Measurements from ENCODE around the gene ARHGEF18. TPM values are rescaled to one million over a fixed set of nuclear protein-coding genes. Genes with fewer than 3 reads are reported as not detected.

The ARHGEF18 gene
- total RNA-seq, 1 experiment from 2014 or later = 38.3 TPM

DNA sequence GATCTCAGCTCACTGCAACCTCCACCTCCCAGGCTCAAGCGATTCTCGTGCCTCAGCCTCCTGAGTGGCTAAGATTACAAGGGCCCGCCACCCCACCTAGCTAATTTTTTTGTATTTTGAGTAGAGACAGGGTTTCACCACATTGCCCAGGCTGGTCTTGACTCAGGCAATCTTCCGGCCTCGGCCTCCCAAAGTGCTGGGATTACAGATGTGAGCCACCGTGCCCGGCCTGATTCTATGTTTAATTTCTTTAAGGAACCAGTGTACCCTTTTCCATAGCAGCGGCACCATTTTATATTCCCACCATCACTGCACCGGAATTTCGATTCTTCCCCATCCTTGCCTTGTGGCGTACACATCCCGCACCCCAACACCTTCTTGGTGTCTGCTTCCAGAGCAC, 36.8 kb upstream of the ARHGEF18 start:
- Histone ChIP-seq H3K79me2 (ENCODE audit: insufficient read depth, low read length) (no peaks in the 10 kb centered on the region), H4K20me1 (ENCODE audit: control insufficient read depth, insufficient read depth, insufficient read length) (no peaks in the 10 kb centered on the region), H4K5ac (ENCODE audit: insufficient read length, low read depth, low read length) (no peak overlapping the region), H2BK15ac (ENCODE audit: low read depth, low read length) (no peak overlapping the region), H3K79me1 (ENCODE audit: insufficient read depth, low read depth, low read length, poor library complexity, severe bottlenecking) (no peaks in the 10 kb centered on the region), H3K9me3 (ENCODE audit: control insufficient read depth, low read depth, low read length) (no peaks in the 10 kb centered on the region), H3T11ph (ENCODE audit: low read length) (no peak overlapping the region), H2AK5ac (ENCODE audit: insufficient read length, low read length) (no peak overlapping the region), H3K4me1 (ENCODE audit: insufficient read depth, low read length) (no peaks in the 10 kb centered on the region), H3K14ac (ENCODE audit: insufficient read depth, low read length) (no peak overlapping the region), H3K23me2 (ENCODE audit: insufficient read length, low read depth, low read length, poor library complexity, severe bottlenecking) (no peaks in the 10 kb centered on the region), H4K91ac (ENCODE audit: insufficient read length, low read depth, low read length) (no peak overlapping the region), H4K8ac (replicated peaks; ENCODE audit: insufficient read length, low read depth, low read length) (no peak overlapping the region), H3K27me3 (ENCODE audit: insufficient read depth, low read length) (no peaks in the 10 kb centered on the region), H3K9ac (ENCODE audit: extremely low read depth, insufficient read length, low read length) (no peak overlapping the region), H3K23ac (ENCODE audit: insufficient read length, low read depth, low read length) (no peak overlapping the region), H3K27ac (ENCODE audit: insufficient read length, low read depth, low read length) (no peak overlapping the region), H3K4ac (ENCODE audit: low read depth, low read length) (no peak overlapping the region), H2BK120ac (ENCODE audit: low read depth, low read length, poor library complexity, severe bottlenecking) (no peak overlapping the region), H3K4me2 (ENCODE audit: insufficient read depth, insufficient read length, low read length) (no peak overlapping the region), H2AFZ (ENCODE audit: low read length) (no peak overlapping the region), H3K18ac (ENCODE audit: insufficient read length, low read depth, low read length) (no peak overlapping the region), H2BK12ac (ENCODE audit: insufficient read length, low read depth, low read length) (no peak overlapping the region), H2BK5ac (ENCODE audit: insufficient read length, low read length) (no peak overlapping the region), H3K56ac (ENCODE audit: insufficient read length, low read depth, low read length) (no peak overlapping the region), H2BK20ac (ENCODE audit: low read depth, low read length, poor library complexity, severe bottlenecking) (no peak overlapping the region)
- no peak for DNase-seq
- Mint-ChIP-seq H3K36me3 (ENCODE audit: insufficient read depth in 1 of 3, low read depth in 3 of 3) (no peaks in the 10 kb centered on the region), H3K27me3 (ENCODE audit: low read depth) (peaks cover 4% of the 10 kb centered on the region; the same call in 1 of the 2 replicates), H3K27ac (no peak overlapping the region), H3K4me3 (no peak overlapping the region), H3K9me3 (peaks cover 3 to 7% of the 10 kb centered on the region in 2 experiments; a peak in 3 of 5 replicates), H3K4me1 (no peaks in the 10 kb centered on the region)
- no CpG with 5 or more reads among the region's 12 CpGs for WGBS (ENCODE audit: extremely low coverage, insufficient read length, low lambda C conversion rate)
- TF ChIP-seq CTCF (conservative IDR thresholded peaks at IDR 0.05) = no peak

All from H9 (cell line).